Right renal cortex interstitium (tissue), 3 donors: ENCODE data around the gene FTO. TPM values are rescaled to one million over a fixed set of nuclear protein-coding genes. Genes with fewer than 3 reads are reported as not detected.

Experiments
- DNase-seq, 3 donors: peaks; one replicate each; pipeline ENCODE4 v3.0.0-alpha.2; 2013; ENCODE audit warnings: low read depth in 3 of 3, low spot score in 2 of 3
- polyA plus RNA-seq, 3 donors: library from polyadenylated mRNA; unstranded; fragments of 120-200 nt; gene quantifications; one replicate each; pipeline ENCODE4 v1.2.1, GENCODE V29; 2013; ENCODE audit not compliant: insufficient read length in 3 of 3

FTO gene
- polyA plus RNA-seq, 3 donors = 91.4 to 104 (median 92.7) TPM

DNA sequence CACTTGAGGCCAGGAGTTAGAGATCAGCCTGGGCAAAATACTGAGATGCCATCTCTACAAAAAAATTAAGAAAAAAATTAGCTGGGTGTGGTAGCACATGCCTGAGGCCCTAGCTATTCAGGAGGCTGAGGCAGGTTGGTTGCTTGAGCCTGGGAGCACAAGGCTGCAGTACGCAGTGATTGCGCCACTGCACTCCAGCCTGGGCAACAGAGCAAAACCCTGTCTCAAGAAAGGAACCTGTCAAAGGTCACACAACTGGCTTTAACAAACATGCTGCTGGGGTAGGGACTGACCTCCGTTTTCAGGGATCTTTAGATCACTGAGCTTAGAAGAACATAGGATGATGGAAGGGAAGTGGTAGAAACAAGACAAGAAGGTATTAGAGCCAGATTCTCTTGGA lies 487.6 kb downstream of the FTO start:
- no peak for DNase-seq

GRCh38 chr16:54193013-54193664 lies 489.2 kb downstream of the FTO start:
- DNase-seq = no peak

DNA sequence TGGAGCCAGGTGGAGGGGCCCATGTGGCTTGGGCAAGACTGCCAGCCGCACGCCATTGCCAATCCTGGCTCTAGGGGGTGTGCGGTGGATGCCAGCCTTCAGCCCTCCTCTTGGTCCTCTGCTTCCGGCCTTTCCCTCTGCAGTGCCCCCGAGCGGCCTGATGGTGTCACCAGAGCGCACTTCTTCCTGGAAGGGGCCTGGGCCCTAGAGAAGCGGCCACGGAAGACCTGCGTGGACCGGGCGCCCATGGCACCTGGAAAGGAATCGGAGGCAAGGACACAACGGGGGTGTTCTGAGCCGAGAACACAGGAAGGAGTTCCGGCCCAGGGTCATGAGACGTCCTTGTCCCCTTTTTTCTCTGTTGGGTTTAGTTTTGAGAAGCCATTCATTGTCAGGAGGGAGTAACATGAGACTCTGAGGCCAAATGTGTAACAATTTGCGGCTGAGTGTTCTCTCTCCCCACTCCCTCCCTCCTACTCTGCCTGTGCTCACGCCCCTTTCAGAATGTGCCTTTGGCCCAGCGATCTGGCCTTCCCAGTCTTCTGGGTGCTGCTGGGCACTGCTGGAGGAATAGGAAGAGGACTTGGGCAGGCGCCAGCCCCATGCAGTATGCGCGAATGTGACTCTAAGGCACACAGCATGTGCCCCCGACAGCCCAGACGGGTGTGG lies 489.8 kb downstream of the FTO start:
- DNase-seq = peak; percentile 60 to 63 (median 61)

DNA sequence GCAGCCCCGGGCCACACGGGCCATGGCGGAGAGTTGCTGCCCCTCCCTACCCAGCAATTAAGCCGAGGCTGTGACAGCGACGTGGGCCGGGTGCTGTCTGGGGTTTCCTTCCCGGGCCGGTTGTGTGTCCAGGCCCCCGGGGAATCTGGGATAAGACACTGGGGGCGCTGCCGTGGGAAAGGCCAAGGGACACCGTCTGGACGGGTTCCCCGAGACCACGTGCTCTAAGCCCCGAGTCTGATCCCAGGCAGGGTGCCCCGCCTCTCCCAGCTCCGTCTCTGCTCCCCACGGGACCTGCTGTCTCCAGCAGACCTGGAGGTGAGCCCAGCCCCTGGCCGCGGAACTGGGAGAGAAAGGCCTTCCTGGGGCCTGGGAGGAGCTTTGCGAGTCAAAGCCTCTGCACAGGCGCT lies 490.4 kb downstream of the FTO start:
- no peak for DNase-seq

GRCh38 chr16:54197758-54198157 lies 493.8 kb downstream of the FTO start:
- DNase-seq = no peak

DNA sequence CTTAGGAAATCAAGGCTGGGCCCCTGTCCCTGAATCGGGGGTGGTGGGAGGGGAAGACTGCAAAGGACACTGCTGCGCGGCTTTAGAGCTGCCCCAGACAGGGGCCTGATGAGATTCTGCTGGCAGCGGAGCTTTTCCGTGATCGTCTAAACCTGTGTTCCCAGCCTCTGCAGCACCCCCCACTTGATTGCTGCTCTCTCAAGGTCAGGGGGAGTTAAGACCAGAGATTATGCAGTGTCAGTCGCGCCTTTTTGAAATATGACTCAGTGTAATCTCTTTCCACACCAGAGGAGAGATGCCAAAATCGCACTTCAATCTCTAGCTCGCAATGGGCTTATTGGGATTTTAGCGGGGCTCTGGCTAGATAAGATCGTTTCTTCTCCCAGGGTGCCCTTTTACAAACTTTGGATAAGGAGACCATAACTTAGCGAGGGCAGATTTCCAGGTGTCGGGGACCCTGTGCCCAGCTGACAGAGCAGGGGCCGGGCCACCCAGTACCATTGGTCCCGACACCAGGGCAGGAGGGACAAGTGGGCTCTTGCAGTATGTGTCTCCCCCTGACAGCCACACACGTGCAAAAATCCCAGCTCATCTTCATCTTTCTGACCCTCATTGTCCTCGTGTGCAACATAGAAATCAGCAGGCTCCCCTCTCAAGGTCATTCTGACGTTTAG lies 495.7 kb downstream of the FTO start:
- no peak for DNase-seq

DNA sequence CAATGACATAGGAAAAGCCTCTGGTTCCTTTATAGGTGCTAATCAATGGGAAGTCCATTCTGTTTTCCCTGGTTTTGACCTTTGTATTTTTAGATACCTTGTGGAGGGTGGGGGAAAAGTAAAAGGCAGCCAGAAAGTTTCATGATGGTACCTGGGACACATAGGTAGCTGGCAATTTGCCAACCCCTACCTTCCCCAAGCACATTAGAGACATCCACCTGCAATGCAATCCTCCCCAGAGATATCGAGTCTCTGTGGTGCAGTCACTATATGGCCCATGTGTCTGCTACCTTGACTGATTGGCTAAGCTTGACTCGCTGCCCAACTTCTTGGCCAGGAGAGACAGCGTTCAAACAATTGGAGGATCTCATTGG lies 496.2 kb downstream of the FTO start:
- no peak for DNase-seq

DNA sequence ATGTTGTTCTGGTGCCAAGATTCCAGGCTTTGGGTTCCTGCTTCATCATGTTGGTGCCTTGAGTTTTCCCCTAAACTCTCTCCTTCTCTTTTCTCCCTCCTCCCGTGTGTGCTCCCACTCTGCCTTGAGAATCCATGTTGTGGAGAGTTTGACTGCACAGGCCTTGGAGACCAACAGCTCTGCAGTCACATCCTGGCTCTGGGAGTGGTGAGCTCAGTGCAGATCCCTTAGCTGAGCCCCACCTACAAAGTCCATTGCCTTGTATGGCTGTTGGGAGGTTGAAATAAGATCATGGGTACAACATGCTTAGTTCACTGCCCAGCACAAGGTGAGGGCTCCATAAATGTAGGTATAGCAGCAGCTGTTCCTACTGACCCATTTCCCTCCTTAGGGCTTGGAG lies 496.8 kb downstream of the FTO start:
- no peak for DNase-seq

- no peak for DNase-seq
Observed at GRCh38 chr16:54201200-54201599, 497.2 kb downstream of the FTO start.

Other genes with a start within 250 kb of the FTO start
- 10 to 100 TPM; 44.4 to 54.4 (median 47.3) TPM for gene AKTIP, start 200.9 kb upstream of the FTO start, polyA plus RNA-seq
- 10 to 100 TPM; 17.3 to 19.9 (median 18.8) TPM for gene RPGRIP1L, start 297 bp upstream of the FTO start, polyA plus RNA-seq